IMR-90 (cell line): ENCODE measurements around the gene PGBD5. TPM values are rescaled to one million over a fixed set of nuclear protein-coding genes. Genes with fewer than 3 reads are reported as not detected.

Experiments
- CHD1 ChIP-seq: IDR thresholded peaks from 2 replicates; pipeline ENCODE4 v1.6.1; 2012; ENCODE audit warnings: low read depth, low read length, improper control_type of control experiment
- polyA plus RNA-seq, 3 experiments: library from polyadenylated mRNA; depleted of rRNA; stranded (reverse); fragments of >200 nt; gene quantifications; 2 replicates each; pipeline ENCODE4 v1.2.3, GENCODE V29; 2012; ENCODE audit warnings: low replicate concordance in 1 of 3
- total RNA-seq: library from RNA; depleted of rRNA; stranded (reverse); fragments of >200 nt; gene quantifications from 2 replicates; pipeline ENCODE4 v1.2.3, GENCODE V29; 2012
- TF ChIP-seq, protein P1 (sequence below): fragments of 150-350 bp; IDR thresholded peaks from 2 replicates; pipeline ENCODE4 v1.6.1; 2016; ENCODE audit warnings: low read depth, mild to moderate bottlenecking, low read length, moderate library complexity, borderline replicate concordance

Gene PGBD5
- total and polyA plus RNA-seq, 2 of the 4 experiments (the other 2 are of a cell fraction) = 0.18 to 0.36 TPM

DNA sequence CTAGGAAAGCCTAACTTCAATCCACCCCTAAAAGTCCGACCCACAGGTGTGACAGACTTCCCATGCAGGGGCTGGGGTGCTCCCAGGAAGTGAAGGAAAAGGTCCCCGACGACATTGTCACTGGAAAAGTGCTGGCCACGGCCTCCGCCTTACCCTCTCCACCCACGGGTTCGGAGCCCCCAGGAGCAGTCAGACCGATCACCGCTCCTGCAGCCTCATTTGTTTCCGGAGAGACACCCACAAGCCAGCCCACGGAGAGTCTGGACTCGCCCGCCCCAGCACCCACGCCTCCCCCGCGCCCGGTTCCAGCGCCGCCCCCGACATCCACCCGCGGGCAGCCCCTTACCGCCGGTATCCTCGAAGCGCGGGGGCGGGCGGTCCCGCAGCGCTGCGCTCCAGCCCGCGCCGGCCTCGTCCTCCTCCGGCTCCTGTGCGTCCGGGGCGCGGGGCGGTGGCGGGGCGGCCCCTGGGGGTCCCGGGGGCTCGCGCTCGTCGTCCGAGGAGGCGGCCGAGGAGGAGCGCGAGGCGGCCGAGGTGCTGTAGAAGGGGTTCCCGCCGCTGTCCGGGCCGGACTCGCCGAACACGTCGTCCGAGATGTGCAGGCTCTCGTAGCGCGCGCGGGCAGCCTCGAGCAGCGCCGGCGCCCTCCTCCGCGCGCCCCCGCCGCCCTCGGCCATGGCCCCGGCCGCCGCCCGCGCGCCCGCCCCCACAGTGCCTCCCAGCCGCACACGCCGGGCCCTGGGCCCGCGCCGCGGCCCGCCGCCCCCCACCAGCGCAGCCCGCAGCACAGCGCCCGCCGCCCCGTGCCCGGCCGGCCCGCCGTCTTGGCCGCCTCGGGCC, 660 bp downstream of the PGBD5 start (continued):
- TF ChIP-seq, protein P1, sequence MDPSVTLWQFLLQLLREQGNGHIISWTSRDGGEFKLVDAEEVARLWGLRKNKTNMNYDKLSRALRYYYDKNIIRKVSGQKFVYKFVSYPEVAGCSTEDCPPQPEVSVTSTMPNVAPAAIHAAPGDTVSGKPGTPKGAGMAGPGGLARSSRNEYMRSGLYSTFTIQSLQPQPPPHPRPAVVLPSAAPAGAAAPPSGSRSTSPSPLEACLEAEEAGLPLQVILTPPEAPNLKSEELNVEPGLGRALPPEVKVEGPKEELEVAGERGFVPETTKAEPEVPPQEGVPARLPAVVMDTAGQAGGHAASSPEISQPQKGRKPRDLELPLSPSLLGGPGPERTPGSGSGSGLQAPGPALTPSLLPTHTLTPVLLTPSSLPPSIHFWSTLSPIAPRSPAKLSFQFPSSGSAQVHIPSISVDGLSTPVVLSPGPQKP = no peak
- TF ChIP-seq CHD1 = no peak
